Peyer's patch (tissue), 4 donors: Measurements from ENCODE around the gene IFNAR1.

Experiments used
- POLR2A ChIP-seq, 2 donors: fragments of 450-650 bp; IDR thresholded peaks; one replicate each; pipeline ENCODE4 v1.5.1; 2017; ENCODE audit warnings: antibody characterized with exemption in 2 of 2, mild to moderate bottlenecking in 2 of 2, moderate library complexity in 2 of 2
- TF ChIP-seq, protein P1 (sequence below), 6 experiments: fragments of 450-650 bp in 4 of 6; fragments of 200-600 bp in 2 of 6; sonication (generic) in 1 of 6; IDR thresholded peaks; one replicate each; pipeline ENCODE4 v1.5.1; 2017 to 2019; ENCODE audit warnings: antibody characterized with exemption in 6 of 6, mild to moderate bottlenecking in 3 of 6, moderate library complexity in 1 of 6

DNA sequence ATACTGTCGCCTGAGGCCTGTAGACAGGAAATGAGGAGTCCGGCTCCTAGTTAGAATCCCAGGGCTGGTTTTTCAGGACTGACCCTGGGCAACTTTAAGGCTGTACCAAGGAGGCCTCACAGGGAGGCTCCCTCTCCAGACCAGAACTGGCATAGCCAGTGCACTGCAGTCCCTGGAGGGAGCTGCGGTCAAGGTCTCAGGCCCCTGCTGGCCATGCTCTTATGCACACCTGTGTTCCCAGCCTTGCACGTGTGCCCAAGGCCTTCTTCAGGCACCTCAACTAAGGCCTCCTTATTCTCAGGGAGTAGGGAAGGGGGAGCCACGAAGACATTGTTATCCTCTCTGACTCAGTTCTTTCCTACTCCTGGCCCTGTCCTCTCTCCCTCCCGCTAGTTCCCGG lies 22.0 kb upstream of the IFNAR1 start:
- TF ChIP-seq POLR2A (IDR thresholded peaks at IDR 0.05) = no peak
- TF ChIP-seq, protein P1, sequence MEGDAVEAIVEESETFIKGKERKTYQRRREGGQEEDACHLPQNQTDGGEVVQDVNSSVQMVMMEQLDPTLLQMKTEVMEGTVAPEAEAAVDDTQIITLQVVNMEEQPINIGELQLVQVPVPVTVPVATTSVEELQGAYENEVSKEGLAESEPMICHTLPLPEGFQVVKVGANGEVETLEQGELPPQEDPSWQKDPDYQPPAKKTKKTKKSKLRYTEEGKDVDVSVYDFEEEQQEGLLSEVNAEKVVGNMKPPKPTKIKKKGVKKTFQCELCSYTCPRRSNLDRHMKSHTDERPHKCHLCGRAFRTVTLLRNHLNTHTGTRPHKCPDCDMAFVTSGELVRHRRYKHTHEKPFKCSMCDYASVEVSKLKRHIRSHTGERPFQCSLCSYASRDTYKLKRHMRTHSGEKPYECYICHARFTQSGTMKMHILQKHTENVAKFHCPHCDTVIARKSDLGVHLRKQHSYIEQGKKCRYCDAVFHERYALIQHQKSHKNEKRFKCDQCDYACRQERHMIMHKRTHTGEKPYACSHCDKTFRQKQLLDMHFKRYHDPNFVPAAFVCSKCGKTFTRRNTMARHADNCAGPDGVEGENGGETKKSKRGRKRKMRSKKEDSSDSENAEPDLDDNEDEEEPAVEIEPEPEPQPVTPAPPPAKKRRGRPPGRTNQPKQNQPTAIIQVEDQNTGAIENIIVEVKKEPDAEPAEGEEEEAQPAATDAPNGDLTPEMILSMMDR (IDR thresholded peaks at IDR 0.05) = no peak
